HUES6 (cell line): ENCODE measurements around the gene KSR2.

Experiments
- H3K27ac ChIP-seq: 2 replicates; pipeline ENCODE4 v1.7.0; 2013; ENCODE audit warnings: low read depth, mild to moderate bottlenecking, low read length, inconsistent platforms
- H3K27me3 ChIP-seq: 2 replicates; pipeline ENCODE4 v1.6.1; 2013; ENCODE audit warnings: low read length; ENCODE audit not compliant: control insufficient read depth, insufficient read depth
- H3K36me3 ChIP-seq: 2 replicates; pipeline ENCODE4 v1.6.1; 2013; ENCODE audit warnings: low read length; ENCODE audit not compliant: control insufficient read depth, insufficient read depth
- H3K4me1 ChIP-seq: 2 replicates; pipeline ENCODE4 v1.6.1; 2013; ENCODE audit warnings: low read length; ENCODE audit not compliant: control insufficient read depth, insufficient read depth
- H3K4me3 ChIP-seq: 2 replicates; pipeline ENCODE4 v1.5.1; 2013; ENCODE audit warnings: low read depth, low read length
- H3K9ac ChIP-seq: one replicate; pipeline ENCODE4 v1.6.1; 2013; ENCODE audit warnings: mild to moderate bottlenecking, low read length
- H3K9me3 ChIP-seq: 2 replicates; pipeline ENCODE4 v1.6.1; 2013; ENCODE audit warnings: low read depth, low read length; ENCODE audit not compliant: control insufficient read depth, insufficient read depth

KSR2 gene

DNA sequence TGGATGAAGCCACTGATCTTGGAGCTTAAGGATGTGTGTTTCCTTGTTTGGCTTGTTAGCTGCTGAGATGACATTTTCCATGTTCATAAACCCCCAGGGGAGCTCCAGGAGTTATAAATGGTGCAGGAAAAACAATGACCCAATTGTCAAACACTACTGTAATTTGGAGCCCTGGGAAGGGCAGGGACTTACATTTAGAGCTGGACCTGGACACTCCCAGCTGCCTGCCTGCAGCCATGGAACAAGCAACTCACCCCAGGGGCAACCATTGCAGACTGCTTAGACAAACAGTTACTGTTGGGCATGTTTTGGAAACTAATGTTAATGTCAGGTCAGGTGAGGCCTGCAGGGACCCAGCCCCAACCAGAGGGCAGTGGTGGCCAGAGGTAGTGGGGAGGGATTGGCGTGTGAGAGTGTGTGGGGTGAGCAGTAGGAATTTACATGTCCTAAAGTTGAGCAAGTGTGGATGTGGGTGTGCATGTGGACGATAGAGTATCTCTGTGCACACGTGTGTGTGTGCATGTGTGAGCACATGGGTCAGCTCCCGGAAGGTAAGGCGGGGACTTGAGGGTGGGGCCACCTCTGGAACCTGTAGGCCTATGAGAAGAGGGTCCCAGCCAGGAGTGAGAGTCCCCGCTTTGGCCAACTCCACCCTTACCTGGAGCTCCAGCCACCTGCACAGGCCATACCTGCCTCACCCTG is 521.0 kb downstream of the KSR2 start:
- Histone ChIP-seq H3K9ac (no peak overlapping the region), H3K27me3 (no peaks in the 10 kb centered on the region), H3K4me3 (no peak overlapping the region), H3K36me3 (no peaks in the 10 kb centered on the region), H3K9me3 (peaks cover 3% of the 10 kb centered on the region; the same call in 1 of the 2 replicates), H3K27ac (no peak overlapping the region), H3K4me1 (no peaks in the 10 kb centered on the region)

DNA sequence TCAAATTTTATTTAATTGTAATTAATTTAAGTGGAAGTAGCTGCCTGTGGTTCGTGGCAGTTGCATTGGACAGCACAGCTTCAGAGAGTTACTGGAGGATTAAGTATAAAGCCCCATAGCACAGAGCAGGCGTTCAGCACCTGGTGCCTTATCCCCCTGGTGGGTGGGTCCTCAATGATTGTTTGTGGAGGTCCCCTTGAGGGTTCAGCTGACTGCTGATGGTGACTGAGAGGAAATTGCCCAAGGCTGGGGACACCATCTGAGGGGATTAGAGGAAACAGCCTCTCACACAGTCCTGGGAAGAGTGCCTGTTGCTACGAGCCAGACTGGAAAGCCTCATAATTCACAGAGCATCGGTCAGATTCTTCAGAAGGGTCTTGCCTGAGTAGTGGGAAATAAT is 524.0 kb downstream of the KSR2 start:
- Histone ChIP-seq H3K9me3 (no peaks in the 10 kb centered on the region), H3K4me3 (no peak overlapping the region), H3K27me3 (no peaks in the 10 kb centered on the region), H3K9ac (no peak overlapping the region), H3K4me1 (no peaks in the 10 kb centered on the region), H3K36me3 (no peaks in the 10 kb centered on the region), H3K27ac (no peak overlapping the region)

GRCh38 chr12:117441751-117442150 is 527.0 kb downstream of the KSR2 start:
- H3K9ac ChIP-seq, result no peak overlapping the region
- H3K27ac ChIP-seq, result no peak overlapping the region
- no peaks in the 10 kb centered on the region for H3K27me3 ChIP-seq
- H3K4me3 ChIP-seq, result no peak overlapping the region
- peaks cover 4% of the 10 kb centered on the region; the same call in 1 of the 2 replicates for H3K4me1 ChIP-seq
- no peaks in the 10 kb centered on the region for H3K9me3 ChIP-seq
- no peaks in the 10 kb centered on the region for H3K36me3 ChIP-seq

DNA sequence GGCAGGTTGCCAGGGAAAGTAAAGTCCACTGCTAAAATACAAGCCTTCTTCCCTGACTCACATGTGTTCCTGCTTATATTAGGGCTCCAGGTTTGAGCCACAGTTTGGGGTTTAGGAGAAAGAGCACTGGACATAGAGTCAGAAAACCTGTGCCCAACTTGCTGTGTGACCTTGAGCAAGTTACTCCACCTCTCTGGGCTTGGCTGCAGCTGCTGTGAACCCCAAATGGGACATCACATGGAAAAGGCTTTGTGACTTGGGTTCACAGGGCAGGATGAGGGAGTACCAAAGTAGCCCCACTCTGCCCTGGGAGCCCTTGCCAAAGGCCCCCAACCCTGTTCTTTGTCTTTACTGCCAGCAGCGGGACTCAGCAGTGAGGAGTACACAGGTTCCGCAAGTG is 528.4 kb downstream of the KSR2 start:
- Histone ChIP-seq H3K9ac (no peak overlapping the region), H3K4me3 (no peak overlapping the region), H3K4me1 (peaks cover 4% of the 10 kb centered on the region; the same call in 1 of the 2 replicates), H3K9me3 (no peaks in the 10 kb centered on the region), H3K36me3 (no peaks in the 10 kb centered on the region), H3K27ac (no peak overlapping the region), H3K27me3 (no peaks in the 10 kb centered on the region)

GRCh38 chr12:117439531-117440001 is 529.2 kb downstream of the KSR2 start:
- Histone ChIP-seq H3K27me3 (no peaks in the 10 kb centered on the region), H3K9me3 (no peaks in the 10 kb centered on the region), H3K4me1 (peaks cover 4% of the 10 kb centered on the region; the same call in 1 of the 2 replicates), H3K36me3 (no peaks in the 10 kb centered on the region), H3K27ac (no peak overlapping the region), H3K9ac (no peak overlapping the region), H3K4me3 (no peak overlapping the region)

DNA sequence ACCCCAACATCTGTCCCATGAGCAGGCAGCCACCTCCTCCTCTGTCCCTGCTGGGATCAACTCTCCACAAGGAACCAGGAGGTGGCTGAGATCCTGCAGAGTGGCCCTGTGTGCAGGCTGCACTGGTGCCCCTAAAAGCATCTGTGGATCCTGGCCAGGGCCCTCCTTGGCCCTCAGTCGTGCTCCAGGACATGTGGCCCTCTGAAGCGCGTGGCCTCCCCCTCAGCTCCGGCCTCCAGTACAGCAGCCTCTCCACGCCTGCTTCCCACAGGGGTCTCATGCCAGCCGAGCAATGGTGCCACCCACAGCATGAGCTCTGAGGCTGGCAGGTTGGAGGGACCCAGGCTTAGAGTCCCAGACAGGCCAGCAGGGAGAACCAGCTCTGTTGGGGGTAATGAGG is 530.0 kb downstream of the KSR2 start:
- Histone ChIP-seq H3K27me3 (no peaks in the 10 kb centered on the region), H3K4me3 (no peak overlapping the region), H3K27ac (no peak overlapping the region), H3K9me3 (no peaks in the 10 kb centered on the region), H3K4me1 (peaks cover 4% of the 10 kb centered on the region; the same call in 1 of the 2 replicates), H3K36me3 (no peaks in the 10 kb centered on the region), H3K9ac (no peak overlapping the region)

GRCh38 chr12:117437516-117438255 is 531.1 kb downstream of the KSR2 start:
- no peak overlapping the region for H3K9ac ChIP-seq
- H3K27ac ChIP-seq, result no peak overlapping the region
- no peaks in the 10 kb centered on the region for H3K36me3 ChIP-seq
- 0 out of 2 replicates have a peak, but pooled peaks cover under 1% of the 10 kb centered on the region for H3K27me3 ChIP-seq
- H3K4me3 ChIP-seq, result no peak overlapping the region
- H3K4me1 ChIP-seq, result peaks cover 4% of the 10 kb centered on the region; the same call in 1 of the 2 replicates
- no peaks in the 10 kb centered on the region for H3K9me3 ChIP-seq

GRCh38 chr12:117433878-117434277 is 534.9 kb downstream of the KSR2 start:
- Histone ChIP-seq H3K4me1 (no peaks in the 10 kb centered on the region), H3K4me3 (no peak overlapping the region), H3K27me3 (0 out of 2 replicates have a peak, but pooled peaks cover 2% of the 10 kb centered on the region), H3K9me3 (no peaks in the 10 kb centered on the region), H3K27ac (no peak overlapping the region), H3K36me3 (no peaks in the 10 kb centered on the region), H3K9ac (no peak overlapping the region)

- Histone ChIP-seq H3K9ac (no peak overlapping the region), H3K9me3 (no peaks in the 10 kb centered on the region), H3K27me3 (0 out of 2 replicates have a peak, but pooled peaks cover 2% of the 10 kb centered on the region), H3K4me3 (no peak overlapping the region), H3K36me3 (no peaks in the 10 kb centered on the region), H3K27ac (no peak overlapping the region), H3K4me1 (no peaks in the 10 kb centered on the region)
These were observed 538.5 kb downstream of the KSR2 start for GRCh38 chr12:117430246-117430645.

- Histone ChIP-seq H3K9me3 (no peaks in the 10 kb centered on the region), H3K27me3 (no peaks in the 10 kb centered on the region), H3K36me3 (no peaks in the 10 kb centered on the region), H3K4me3 (no peak overlapping the region), H3K9ac (no peak overlapping the region), H3K4me1 (no peaks in the 10 kb centered on the region), H3K27ac (no peak overlapping the region)
These were observed 541.6 kb downstream of the KSR2 start for GRCh38 chr12:117427211-117427610.

GRCh38 chr12:117421987-117422386 is 546.8 kb downstream of the KSR2 start:
- no peak overlapping the region for H3K4me3 ChIP-seq
- no peaks in the 10 kb centered on the region for H3K4me1 ChIP-seq
- no peaks in the 10 kb centered on the region for H3K9me3 ChIP-seq
- no peaks in the 10 kb centered on the region; the same call in 1 of the 2 replicates for H3K27me3 ChIP-seq
- H3K9ac ChIP-seq, result no peak overlapping the region
- no peaks in the 10 kb centered on the region for H3K36me3 ChIP-seq
- H3K27ac ChIP-seq, result no peak overlapping the region
